K562 (cell line): ENCODE measurements around the gene DNAJB1. TPM values are rescaled to one million over a fixed set of nuclear protein-coding genes. Genes with fewer than 3 reads are reported as not detected.

Source experiments
- CEBPB ChIP-seq: fragments of 450-650 bp; IDR thresholded peaks from 2 replicates; pipeline ENCODE4 v1.6.1; 2016; ENCODE audit warnings: missing genetic modification characterization, missing compliant biosample characterization
- CEBPG ChIP-seq, 3 experiments: fragments of 200-800 bp in 1 of 3; sonication (Bioruptor generic) in 1 of 3; sonication (generic) in 1 of 3; formaldehyde crosslinking in 1 of 3; IDR thresholded peaks in 2 of 3; conservative IDR thresholded peaks in 1 of 3; 2 replicates each; pipeline versions ENCODE4 v1.6.1 to v1.8.0; 2016 to 2022; ENCODE audit warnings: missing compliant biosample characterization in 2 of 3, missing genetic modification characterization in 2 of 3, mild to moderate bottlenecking in 1 of 3, missing genetic modification reagents in 1 of 3
- CLOCK ChIP-seq: fragments of 250-450 bp; sonication (Bioruptor Pico); IDR thresholded peaks from 2 replicates; pipeline ENCODE4 v1.4.0; 2020; ENCODE audit warnings: mild to moderate bottlenecking, moderate library complexity, borderline replicate concordance
- EHMT2 ChIP-seq: fragments of 450-650 bp; IDR thresholded peaks from 2 replicates; pipeline ENCODE4 v1.6.1; 2018; ENCODE audit warnings: antibody characterized with exemption
- ETV5 ChIP-seq: sonication (generic); formaldehyde crosslinking; IDR thresholded peaks from 2 replicates; pipeline ENCODE4 v1.4.0; 2020; ENCODE audit warnings: low read depth, mild to moderate bottlenecking, missing genetic modification reagents
- FOXM1 ChIP-seq, 2 experiments: fragments of 450-650 bp in 1 of 2; sonication (generic) in 1 of 2; formaldehyde crosslinking in 1 of 2; IDR thresholded peaks; 2 replicates each; pipeline versions ENCODE4 v1.6.1 to v1.9.0; 2017 to 2022; ENCODE audit warnings: low read depth in 2 of 2, mild to moderate bottlenecking in 2 of 2, missing genetic modification reagents in 1 of 2, moderate library complexity in 1 of 2
- GABPA ChIP-seq: fragments of 200-800 bp; sonication (Bioruptor generic); conservative IDR thresholded peaks from 2 replicates; pipeline ENCODE4 v1.6.1; 2016; ENCODE audit warnings: low read depth, missing genetic modification characterization, missing compliant biosample characterization
- HDAC1 ChIP-seq, 2 experiments: fragments of 450-650 bp; IDR thresholded peaks; 2 replicates each; pipeline ENCODE4 v1.6.1; 2016 to 2017; ENCODE audit warnings: inconsistent platforms in 1 of 2, mild to moderate bottlenecking in 1 of 2, moderate library complexity in 1 of 2
- MAFF ChIP-seq: IDR thresholded peaks from 2 replicates; pipeline ENCODE4 v1.6.1; 2012; ENCODE audit warnings: low read length, improper control_type of control experiment
- MCM5 ChIP-seq: fragments of 450-650 bp; IDR thresholded peaks from 2 replicates; pipeline ENCODE4 v1.6.1; 2016; ENCODE audit warnings: low read depth
- MLLT1 ChIP-seq, 2 experiments: fragments of 450-650 bp; IDR thresholded peaks; 2 replicates each; pipeline ENCODE4 v1.6.1; 2016
- NR3C1 ChIP-seq: sonication (generic); formaldehyde crosslinking; IDR thresholded peaks from 2 replicates; pipeline ENCODE4 v1.8.1; 2022; ENCODE audit warnings: missing genetic modification reagents
- PRDM10 ChIP-seq: fragments of 450-650 bp; IDR thresholded peaks from 2 replicates; pipeline ENCODE4 v1.6.1; 2018; ENCODE audit not compliant: partially characterized antibody
- ZNF695 ChIP-seq: fragments of 450-650 bp; formaldehyde crosslinking; IDR thresholded peaks from 2 replicates; pipeline ENCODE4 v1.4.0; 2020; ENCODE audit warnings: mild to moderate bottlenecking, moderate library complexity
- polyA plus RNA-seq, 8 experiments: library from polyadenylated mRNA; depleted of rRNA in 4 of 8; stranded (reverse) in 5 of 8; unstranded in 3 of 8; fragments of >200 nt; fragmentation: Nextera tagmentation in 2 of 8; fragmentation: Illumina TruSeq in 1 of 8; extraction: Ambion mirVana in 2 of 8; extraction: Trizol in 1 of 8; gene quantifications; 2 replicates each; pipeline versions ENCODE4 v1.2.1 to v1.2.3, GENCODE V29; 2011 to 2014; ENCODE audit warnings: inconsistent platforms in 1 of 8, missing spikeins in 1 of 8
- total RNA-seq, 7 experiments: library from RNA; depleted of rRNA in 6 of 7; stranded (reverse); fragments of >200 nt in 6 of 7; fragmentation: Illumina TruSeq in 2 of 7; extraction: Trizol in 2 of 7; gene quantifications; 2 replicates each; pipeline versions ENCODE4 v1.2.1 to v1.2.3, GENCODE V29; 2011 to 2021; ENCODE audit warnings: low replicate concordance in 1 of 7
- TF ChIP-seq, protein P1 (sequence below): sonication (generic); formaldehyde crosslinking; IDR thresholded peaks from 2 replicates; pipeline ENCODE4 v1.8.0; 2022; ENCODE audit warnings: mild to moderate bottlenecking, missing genetic modification reagents
- TF ChIP-seq, protein P2 (sequence below): IDR thresholded peaks from 2 replicates; pipeline ENCODE4 v1.6.1; 2011; ENCODE audit not compliant: insufficient read length; ENCODE audit errors: extremely low read depth
- TF ChIP-seq, protein P3 (sequence below): fragments of 450-650 bp; IDR thresholded peaks from 2 replicates; pipeline ENCODE4 v1.6.1; 2014; ENCODE audit warnings: low read depth, mild to moderate bottlenecking, moderate library complexity, borderline replicate concordance

Gene DNAJB1
- total and polyA plus RNA-seq, 9 of the 15 experiments (the other 6 are each of a cell fraction or from before 2014, with no cell fraction given), result 13.2 to 113 (median 62.1) TPM

DNA sequence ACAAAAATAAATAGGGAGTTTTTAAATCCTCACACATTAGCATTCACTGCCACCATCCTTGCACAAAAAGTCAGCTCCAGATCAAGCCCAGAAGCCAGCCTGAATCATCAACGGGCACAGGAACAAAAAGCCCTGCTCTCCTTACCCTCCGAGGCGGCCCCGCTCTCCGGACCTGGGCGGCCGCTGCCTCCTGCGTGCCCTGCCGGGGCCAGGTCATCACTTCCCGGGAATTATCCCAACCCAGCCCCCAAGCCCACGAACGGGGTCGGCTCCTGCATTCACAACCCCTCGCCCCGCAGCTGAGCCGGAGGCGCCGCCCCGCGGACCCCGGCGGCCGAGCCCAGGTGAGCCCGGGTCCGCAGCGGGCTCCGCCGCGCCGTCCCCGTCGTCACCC lies 754 bp downstream of the DNAJB1 start (continued):
- TF ChIP-seq PRDM10 (peak; percentile 15), MAFF (no peak), CLOCK (CRISPR knock-in tag) (no peak), EHMT2 (no peak), GABPA (tag) (no peak), CEBPG (CRISPR knock-in tag; IDR thresholded peaks at IDR 0.05) (no peak), CEBPG (tag; conservative IDR thresholded peaks at IDR 0.05 in 1 of 2, IDR thresholded peaks at IDR 0.05 in 1 of 2) (no peak), MCM5 (no peak), NR3C1 (CRISPR knock-in tag) (no peak), MLLT1 (IDR thresholded peaks at IDR 0.05) (0 out of 4 replicates have a peak, but pooled peaks of 1 of the 2 experiments have one; percentile 3), ETV5 (CRISPR knock-in tag) (no peak), CEBPB (tag) (no peak), ZNF695 (no peak), FOXM1 (IDR thresholded peaks at IDR 0.05; ENCODE audit: low read depth) (no peak), FOXM1 (CRISPR knock-in tag; IDR thresholded peaks at IDR 0.05; ENCODE audit: low read depth) (no peak), HDAC1 (IDR thresholded peaks at IDR 0.05) (no peak)
- TF ChIP-seq, protein P1, sequence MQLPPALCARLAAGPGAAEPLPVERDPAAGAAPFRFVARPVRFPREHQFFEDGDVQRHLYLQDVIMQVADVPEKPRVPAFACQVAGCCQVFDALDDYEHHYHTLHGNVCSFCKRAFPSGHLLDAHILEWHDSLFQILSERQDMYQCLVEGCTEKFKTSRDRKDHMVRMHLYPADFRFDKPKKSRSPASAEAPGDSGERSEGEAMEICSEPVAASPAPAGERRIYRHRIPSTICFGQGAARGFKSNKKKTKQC (CRISPR knock-in tag), result no peak
- TF ChIP-seq, protein P2, sequence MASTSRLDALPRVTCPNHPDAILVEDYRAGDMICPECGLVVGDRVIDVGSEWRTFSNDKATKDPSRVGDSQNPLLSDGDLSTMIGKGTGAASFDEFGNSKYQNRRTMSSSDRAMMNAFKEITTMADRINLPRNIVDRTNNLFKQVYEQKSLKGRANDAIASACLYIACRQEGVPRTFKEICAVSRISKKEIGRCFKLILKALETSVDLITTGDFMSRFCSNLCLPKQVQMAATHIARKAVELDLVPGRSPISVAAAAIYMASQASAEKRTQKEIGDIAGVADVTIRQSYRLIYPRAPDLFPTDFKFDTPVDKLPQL, result no peak
- TF ChIP-seq, protein P3, sequence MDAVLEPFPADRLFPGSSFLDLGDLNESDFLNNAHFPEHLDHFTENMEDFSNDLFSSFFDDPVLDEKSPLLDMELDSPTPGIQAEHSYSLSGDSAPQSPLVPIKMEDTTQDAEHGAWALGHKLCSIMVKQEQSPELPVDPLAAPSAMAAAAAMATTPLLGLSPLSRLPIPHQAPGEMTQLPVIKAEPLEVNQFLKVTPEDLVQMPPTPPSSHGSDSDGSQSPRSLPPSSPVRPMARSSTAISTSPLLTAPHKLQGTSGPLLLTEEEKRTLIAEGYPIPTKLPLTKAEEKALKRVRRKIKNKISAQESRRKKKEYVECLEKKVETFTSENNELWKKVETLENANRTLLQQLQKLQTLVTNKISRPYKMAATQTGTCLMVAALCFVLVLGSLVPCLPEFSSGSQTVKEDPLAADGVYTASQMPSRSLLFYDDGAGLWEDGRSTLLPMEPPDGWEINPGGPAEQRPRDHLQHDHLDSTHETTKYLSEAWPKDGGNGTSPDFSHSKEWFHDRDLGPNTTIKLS, result no peak
